ENCODE data around the gene TTLL13. TPM values are rescaled to one million over a fixed set of nuclear protein-coding genes. Genes with fewer than 3 reads are reported as not detected.

Gene TTLL13, protein sequence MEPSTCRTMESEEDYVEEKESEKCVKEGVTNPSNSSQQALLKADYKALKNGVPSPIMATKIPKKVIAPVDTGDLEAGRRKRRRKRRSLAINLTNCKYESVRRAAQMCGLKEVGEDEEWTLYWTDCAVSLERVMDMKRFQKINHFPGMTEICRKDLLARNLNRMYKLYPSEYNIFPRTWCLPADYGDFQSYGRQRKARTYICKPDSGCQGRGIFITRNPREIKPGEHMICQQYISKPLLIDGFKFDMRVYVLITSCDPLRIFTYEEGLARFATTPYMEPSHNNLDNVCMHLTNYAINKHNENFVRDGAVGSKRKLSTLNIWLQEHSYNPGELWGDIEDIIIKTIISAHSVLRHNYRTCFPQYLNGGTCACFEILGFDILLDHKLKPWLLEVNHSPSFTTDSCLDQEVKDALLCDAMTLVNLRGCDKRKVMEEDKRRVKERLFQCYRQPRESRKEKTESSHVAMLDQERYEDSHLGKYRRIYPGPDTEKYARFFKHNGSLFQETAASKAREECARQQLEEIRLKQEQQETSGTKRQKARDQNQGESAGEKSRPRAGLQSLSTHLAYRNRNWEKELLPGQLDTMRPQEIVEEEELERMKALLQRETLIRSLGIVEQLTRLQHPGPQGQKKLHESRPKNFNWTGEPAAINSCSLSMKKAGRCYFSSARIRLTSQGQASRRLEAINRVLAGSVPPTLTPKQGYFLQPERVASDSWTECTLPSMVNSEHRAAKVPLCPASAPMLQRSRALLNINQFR
- total RNA-seq = 0.11 and 0.13 TPM in 2 replicates

DNA sequence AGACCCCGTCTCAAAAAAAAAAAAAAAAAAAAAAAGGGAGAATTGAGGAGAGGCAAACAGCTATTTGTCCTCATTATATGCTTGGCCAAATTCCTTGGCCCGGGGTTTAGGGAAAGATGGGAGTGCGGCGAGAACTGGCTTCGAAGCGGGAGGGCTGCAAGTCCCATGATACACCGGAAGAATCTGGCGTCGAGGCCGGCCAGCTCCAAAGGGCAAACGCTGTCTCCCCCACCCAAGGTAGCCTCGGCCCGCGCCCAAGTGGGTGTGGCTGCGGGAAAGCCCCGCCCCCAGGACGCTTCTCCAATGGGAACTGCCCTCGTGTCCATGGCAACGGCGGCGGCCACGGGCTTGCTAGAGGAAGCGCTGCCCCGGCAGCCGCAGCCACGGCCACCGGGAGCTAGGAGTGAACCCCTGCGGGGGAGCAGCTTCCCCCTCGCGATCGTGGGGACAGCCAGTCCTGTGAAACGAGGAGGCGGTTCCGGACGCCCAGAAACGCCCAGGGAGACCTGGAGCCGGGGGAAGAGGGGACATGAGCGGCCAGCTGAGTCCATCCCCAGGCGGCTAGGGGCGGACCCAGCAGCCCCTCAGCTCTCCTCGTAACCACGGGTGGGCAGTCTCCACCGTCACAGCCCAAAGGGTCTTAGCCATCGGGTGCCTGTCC, at the start of gene TTLL13:
Gene TTLL13 (plus strand): TSS at position 354 of the 661 bp plus-strand sequence. CDS start 1,075 bp downstream, outside the sequence.

DNA sequence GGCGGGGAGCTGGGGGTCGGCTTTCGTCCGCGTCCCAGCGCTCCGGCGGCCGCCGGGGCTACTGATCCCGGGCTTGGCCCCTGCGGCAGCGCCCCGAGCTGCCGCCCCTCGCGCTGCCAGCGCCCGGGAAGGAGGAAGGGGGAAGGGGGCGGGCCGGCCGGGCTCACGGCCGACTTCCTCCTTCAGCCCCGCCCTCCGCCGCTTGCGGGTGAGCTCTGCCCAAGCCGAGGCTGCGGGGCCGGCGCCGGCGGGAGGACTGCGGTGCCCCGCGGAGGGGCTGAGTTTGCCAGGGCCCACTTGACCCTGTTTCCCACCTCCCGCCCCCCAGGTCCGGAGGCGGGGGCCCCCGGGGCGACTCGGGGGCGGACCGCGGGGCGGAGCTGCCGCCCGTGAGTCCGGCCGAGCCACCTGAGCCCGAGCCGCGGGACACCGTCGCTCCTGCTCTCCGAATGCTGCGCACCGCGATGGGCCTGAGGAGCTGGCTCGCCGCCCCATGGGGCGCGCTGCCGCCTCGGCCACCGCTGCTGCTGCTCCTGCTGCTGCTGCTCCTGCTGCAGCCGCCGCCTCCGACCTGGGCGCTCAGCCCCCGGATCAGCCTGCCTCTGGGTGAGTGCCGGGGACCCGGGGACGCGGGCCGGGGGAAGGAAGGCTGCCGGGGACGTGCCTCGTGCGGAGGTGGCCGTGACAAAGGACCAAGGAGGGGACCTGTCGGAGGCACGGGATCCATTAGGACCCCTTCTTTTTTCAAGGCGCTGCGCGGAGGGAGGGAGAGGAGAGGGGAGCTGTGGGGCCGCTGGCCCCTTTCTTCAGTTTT, 48.0 kb upstream of the TTLL13 start, which contains the start of gene SEMA4B:
Gene SEMA4B (plus strand): TSS at position 201 of the 814 bp plus-strand sequence. CDS start 249 bp downstream, at position 450.

DNA sequence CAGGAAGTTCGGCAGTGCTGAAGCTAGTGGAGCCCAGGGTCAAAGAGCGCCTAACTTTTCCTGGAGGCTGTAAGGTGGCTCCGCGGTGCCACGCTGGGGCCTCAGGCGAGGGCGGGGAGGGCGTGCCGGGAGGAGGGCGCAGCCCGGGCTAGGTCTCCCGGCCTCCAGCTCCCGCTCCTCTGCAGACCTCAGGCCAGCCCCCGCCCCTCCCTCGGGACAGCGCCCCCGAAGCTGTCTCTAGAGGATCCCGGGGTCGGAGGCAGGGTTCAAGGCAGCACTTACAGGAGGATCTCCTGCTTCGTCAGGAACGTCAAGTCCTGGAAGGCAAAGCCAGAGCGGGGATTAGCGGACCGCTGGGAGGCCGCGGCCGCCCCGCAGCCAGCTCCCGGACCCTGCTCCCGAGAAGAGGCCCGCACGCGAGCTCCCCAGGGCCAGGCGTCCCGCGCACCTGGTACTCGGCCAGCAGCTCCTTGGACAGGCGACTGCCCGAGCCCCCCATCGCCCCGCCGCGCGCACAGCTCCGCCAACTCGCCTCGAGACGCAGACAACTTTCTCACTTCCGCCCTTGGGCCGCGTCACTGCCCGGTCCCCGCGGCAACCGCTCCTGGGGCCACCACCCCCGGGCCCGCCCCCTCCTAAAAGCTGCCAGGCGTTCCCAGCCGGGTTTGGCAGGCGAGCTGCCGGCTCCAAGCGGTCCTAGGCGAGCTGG, 15.8 kb upstream of the TTLL13 start, which contains the start of gene CIB1:
Gene CIB1 (minus strand): TSS at position 555 of the 709 bp plus-strand sequence. CDS start 56 bp downstream, at position 499.

DNA sequence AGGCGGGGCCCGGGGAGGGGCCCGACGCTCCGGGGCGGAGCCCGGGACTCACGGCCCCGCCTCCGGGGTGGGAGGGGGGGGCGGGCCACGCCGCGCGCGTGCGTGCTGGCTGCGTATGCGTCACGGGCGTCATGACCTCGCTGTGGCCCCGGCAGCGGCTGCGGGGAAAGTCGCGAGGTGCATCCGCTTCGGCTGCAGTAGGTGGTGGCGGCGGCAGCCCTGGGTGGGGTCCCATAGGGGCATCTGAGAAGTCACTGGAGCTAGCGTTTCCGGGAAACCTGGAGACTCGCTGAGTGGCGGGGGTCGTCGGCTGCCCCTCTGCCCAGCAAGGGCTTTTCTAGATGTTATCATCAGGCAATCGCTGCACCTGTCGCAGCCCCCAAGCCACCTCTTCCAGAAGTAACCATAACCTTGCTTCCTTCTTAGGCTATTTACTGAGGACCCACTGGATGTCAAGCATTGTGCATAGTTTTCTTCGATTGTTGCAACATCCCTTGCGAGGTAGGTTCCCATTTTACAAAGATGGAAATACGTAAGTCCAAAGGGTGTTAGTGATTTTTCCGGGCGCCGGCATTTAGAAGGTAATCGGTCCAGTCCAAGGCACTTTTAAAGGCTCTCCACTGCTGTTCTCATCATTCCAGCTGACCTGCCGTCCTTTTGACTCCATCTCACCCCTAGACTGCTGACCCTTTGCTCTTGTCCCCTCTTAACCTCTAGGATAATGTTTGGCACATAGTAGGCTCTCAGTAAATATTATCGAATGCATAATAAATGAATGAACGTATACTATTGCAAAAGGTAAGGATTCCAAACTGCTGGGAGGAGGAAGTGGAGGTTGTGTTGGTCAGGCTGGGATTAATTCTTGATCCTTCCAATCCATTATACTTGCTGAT, 15.0 kb upstream of the TTLL13 start, which contains the start of gene GDPGP1:
Gene GDPGP1 (plus strand): TSS at position 114 of the 893 bp plus-strand sequence. CDS start 6,700 bp downstream, outside the sequence.

DNA sequence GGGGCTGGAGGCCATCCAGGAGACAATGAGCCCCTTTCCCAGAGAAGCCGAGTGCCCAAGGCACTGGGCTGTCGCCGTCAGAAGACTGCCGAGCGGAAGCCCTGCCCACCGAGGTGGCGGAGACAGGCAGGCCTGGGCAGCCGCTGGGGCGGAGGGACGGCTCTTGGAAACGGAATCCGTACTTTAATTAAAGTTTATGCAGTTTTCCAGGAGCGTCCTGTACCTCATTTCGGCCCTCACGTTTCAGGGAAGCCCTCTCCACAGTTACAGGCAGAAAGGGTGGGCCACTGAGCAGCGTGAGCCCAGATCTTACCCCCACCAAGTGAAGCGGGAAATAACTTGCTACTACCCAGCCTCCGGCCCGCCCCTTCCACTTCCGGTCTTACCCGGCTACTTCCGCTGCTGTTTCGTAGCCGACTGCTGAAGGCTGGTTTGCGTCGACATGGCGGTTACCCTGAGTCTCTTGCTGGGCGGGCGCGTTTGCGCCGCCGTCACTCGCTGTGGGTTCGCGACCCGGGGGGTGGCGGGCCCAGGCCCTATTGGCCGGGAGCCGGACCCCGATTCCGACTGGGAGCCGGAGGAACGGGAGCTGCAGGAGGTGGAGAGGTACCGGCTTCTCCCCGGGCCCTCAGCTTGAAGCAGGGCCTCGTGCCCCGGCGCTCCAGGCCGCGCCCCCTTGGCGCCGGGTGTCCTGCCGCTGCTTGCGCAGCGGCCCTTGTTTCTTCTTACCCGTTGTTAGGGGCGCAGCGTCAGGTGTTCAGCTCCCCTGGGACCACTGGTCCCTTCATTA, 16.1 kb downstream of the TTLL13 start, which contains the start of gene NGRN:
Gene NGRN (plus strand): TSS at position 402 of the 790 bp plus-strand sequence. CDS start 41 bp downstream, at position 443.

Small RNAs within 50 kb of the gene (small RNA-seq; reads per million reads assigned to genes)
- gene AC091167.3 = not detected
- not detected for gene RN7SL736P

Other genes with a start within 250 kb of the TTLL13 start
- gene ZNF710, start 248.2 kb upstream of the TTLL13 start, total RNA-seq = 7.5 and 8.2 TPM in 2 replicates
- 70.0 and 79.3 TPM in 2 replicates for gene IDH2, start 147.1 kb upstream of the TTLL13 start, total RNA-seq
- 20.0 and 21.2 TPM in 2 replicates for gene SEMA4B, start 48.2 kb upstream of the TTLL13 start, total RNA-seq
- 31.0 and 32.5 TPM in 2 replicates for gene CIB1, start 15.6 kb upstream of the TTLL13 start, total RNA-seq
- 6.4 and 10.4 TPM in 2 replicates for gene GDPGP1, start 15.3 kb upstream of the TTLL13 start, total RNA-seq
- 58.3 and 63.7 TPM in 2 replicates for gene NGRN, start 16.1 kb downstream of the TTLL13 start, total RNA-seq
- 1.8 and 2.8 TPM in 2 replicates for gene ZNF774, start 102.7 kb downstream of the TTLL13 start, total RNA-seq
- 284 and 290 TPM in 2 replicates for gene IQGAP1, start 138.7 kb downstream of the TTLL13 start, total RNA-seq

All from articular chondrocyte of knee joint (primary cell).